NOMO-1 treated with dmso at 0.1 percent for 144 hours (cell line): ENCODE measurements around the gene PLEKHJ1.

Experiments
- DNase-seq: peaks from one replicate; lab custom pipeline; 2025; ENCODE audit not compliant: unreplicated experiment; lab: John Stamatoyannopoulos, UW

PLEKHJ1 gene

GRCh38 chr19:2237051-2237868, 1.1 kb upstream of the PLEKHJ1 start:
- no peak for DNase-seq

GRCh38 chr19:2236064-2236313, 140 bp downstream of the PLEKHJ1 start:
- no peak for DNase-seq

- no peak for DNase-seq
Observed at GRCh38 chr19:2235381-2236063, 607 bp downstream of the PLEKHJ1 start.

GRCh38 chr19:2234996-2235380, 1.1 kb downstream of the PLEKHJ1 start:
- no peak for DNase-seq

GRCh38 chr19:2233601-2234280, 2.4 kb downstream of the PLEKHJ1 start:
- DNase-seq, result no peak

GRCh38 chr19:2232286-2233151, 3.6 kb downstream of the PLEKHJ1 start:
- DNase-seq, result no peak

- DNase-seq, result no peak
Observed at GRCh38 chr19:2231621-2232221, 4.4 kb downstream of the PLEKHJ1 start.

GRCh38 chr19:2230807-2231533, 5.2 kb downstream of the PLEKHJ1 start:
- no peak for DNase-seq

GRCh38 chr19:2230033-2230531, 6.0 kb downstream of the PLEKHJ1 start:
- DNase-seq, result no peak

GRCh38 chr19:2229103-2230032, 6.8 kb downstream of the PLEKHJ1 start:
- DNase-seq, result no peak

- no peak for DNase-seq
Observed at GRCh38 chr19:2228157-2229030, 7.7 kb downstream of the PLEKHJ1 start.

- peak; percentile 90 for DNase-seq
Observed at GRCh38 chr19:2227415-2228156, 8.5 kb downstream of the PLEKHJ1 start.

- no peak for DNase-seq
Observed at GRCh38 chr19:2226840-2227360, 9.2 kb downstream of the PLEKHJ1 start.

- no peak for DNase-seq
Observed at GRCh38 chr19:2226051-2226839, 9.9 kb downstream of the PLEKHJ1 start.

GRCh38 chr19:2225415-2226050, 10.6 kb downstream of the PLEKHJ1 start:
- DNase-seq, result no peak
